Adipose tissue (tissue), 3 donors: ENCODE results near the gene MLLT1. TPM values are rescaled to one million over a fixed set of nuclear protein-coding genes. Genes with fewer than 3 reads are reported as not detected.

Source experiments
- H3K27ac ChIP-seq: one replicate; pipeline ENCODE4 v1.5.1; 2013; ENCODE audit warnings: low read depth, low read length
- WGBS, 3 donors: extraction: QIAGEN DNeasy Blood & Tissue Kit; methylation state at CpG; one replicate each; pipeline ENCODE4 v1.1.7; 2013; 5-methylcytosine and 5-hydroxymethylcytosine counted together
- polyA plus RNA-seq, 3 donors: library from polyadenylated mRNA; stranded (reverse); fragments of 200-250 nt; gene quantifications; one replicate each; pipeline ENCODE4 v1.2.3, GENCODE V29; 2013
- donor health status: healthy with polysubstance abuse.
- donor health status: Bipolar disorder and iron deficiency.
- donor health status: healthy.

MLLT1 gene
- polyA plus RNA-seq, 3 donors, result 19.3 to 41.7 (median 37.5) TPM

DNA sequence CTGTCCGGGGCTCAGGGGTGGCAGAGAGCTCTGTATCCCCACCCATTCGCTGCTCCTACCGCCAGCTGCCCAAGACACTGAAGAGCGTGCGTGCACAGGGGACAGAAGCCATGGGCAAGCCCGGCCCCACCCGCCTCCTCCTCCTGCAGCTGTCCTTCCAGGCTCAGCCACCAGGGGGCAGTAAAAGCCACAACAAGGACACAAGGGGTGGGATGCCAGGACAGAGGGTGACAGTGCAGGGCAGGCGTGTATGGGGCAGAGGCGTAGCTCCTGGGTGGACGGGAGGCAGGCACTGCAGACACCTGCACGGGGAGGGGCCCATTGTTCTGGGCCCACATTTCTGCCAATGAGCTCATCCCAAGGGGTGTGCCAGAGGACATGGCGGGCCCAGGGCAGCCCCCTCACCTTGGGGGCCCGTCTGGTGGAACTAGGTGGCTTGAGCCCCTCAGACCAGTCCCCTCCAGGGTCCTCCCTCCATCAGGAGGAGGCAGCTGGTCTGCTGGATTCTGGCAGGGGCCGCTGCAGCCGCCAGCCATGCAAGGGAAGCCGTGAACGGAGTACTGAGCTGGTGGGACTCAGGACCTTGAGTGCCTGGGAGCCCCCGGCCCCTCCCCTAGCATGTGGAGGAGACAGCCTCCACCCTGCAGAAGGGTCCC, 61.2 kb downstream of the MLLT1 start:
- 39 to 44% (median 43%) methylated on average over 18 of the region's 18 CpGs for WGBS, 3 donors
- H3K27ac ChIP-seq, result no peak overlapping the region

- 74 to 80% (median 75%) methylated on average over 17 of the region's 17 CpGs for whole genome bisulfite sequencing, 3 donors
- H3K27ac ChIP-seq, result no peak overlapping the region
Observed at GRCh38 chr19:6217752-6218334, 61.9 kb downstream of the MLLT1 start.

DNA sequence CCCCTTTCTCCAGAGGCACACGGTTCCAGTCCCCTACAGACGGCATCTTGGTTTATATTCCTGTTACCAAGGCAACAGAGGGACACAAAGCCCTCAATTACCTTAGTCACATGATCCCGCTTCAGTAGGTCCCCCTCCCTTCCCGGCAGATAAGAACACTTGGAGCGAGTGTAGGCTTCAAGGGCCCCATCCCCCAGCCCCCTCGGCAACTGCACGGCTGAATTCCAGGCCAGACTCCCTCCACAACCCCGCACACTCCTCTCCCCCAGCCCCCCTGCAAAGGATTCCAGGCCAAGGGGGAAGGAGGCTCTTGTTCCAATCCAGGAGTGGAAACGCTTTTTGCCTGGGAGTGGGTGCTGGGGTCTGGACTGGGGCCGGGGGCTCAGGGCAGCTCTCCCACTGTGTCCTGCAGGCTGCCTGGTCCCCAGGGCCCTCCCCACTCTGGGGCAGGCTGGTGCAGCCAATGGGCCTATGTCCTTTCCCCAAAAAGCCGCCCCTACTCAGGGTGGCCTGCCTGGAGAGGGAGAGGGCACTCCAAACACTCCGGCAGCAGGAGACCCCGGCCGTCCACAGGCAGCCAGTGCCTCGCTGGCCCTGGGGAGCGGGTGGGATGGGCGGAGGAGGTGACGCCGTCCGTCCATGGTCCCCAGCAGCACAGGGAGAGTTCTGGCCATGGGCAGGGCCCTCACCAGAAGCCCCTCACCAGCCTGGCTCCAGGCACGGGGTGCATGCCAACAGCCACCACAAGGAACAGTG, 62.6 kb downstream of the MLLT1 start:
- 60 to 69% (median 69%) methylated on average over 20 to 21 of the region's 21 CpGs for WGBS, 3 donors
- H3K27ac ChIP-seq, result no peak overlapping the region

DNA sequence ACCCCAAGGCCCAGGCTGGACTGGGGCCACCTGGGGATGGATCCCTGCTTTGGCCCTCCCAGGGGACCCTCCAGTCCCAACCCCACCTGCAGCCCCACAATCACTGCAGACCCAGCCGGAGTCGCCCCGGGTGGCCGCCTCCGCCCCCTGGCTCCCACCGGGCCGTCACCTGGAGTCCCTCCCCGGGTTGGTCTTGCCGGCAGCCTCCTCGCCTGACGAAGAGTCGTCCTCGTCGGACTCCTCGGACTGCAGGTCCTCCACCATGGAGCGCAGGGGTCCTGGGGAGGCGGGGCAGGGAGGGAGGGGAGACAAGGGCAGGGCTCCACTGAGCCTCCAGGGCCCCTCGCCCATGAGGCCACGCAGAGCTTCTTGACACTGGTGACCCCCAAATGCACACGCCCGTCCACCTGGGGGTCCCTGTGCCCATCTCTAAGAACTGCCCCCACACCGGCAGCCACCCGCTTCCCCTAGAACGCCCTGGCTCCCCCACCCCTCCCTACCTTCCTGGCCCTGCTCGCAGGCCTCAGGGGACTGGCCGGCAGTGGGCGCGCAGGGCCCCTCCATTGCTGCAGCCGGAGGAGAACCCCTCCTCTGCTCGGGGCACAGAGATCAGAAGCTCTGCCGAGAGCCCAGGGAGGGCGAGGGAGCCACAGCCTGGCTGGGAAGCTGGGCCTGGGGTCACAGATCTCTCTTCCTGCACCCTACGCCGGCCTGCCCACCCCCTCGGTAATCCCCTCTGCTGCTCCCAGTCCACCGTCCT, 63.4 kb downstream of the MLLT1 start:
- H3K27ac ChIP-seq, result no peak overlapping the region
- 84 to 87% (median 85%) methylated on average over 35 to 36 of the region's 36 CpGs for WGBS, 3 donors

DNA sequence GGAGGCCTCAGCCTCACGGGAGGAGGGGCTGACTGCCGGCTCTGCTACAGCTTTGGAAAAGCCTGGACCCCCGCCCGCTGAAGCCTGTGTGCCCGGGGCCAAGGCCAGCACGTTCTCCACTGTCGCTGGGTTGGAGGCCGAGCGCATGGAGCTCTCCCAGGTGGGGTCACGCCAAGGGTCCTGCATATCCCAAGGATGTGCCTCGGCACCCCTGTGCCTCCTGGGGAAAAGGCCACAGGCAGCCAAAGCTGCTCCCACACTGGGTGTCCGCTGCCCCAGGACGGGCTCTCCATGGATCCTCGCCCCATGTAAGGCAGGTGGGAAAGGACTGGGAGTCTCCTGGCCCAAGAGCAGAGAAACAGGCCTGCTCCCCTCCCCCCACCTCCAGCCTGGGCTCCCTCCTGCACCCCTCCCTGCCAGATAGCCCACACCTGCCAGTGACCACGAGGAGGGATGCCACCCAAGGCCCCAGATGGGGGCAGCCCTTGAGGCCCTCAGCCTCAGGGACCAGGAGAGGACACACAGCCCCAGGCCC, 64.0 kb downstream of the MLLT1 start:
- 71 to 93% (median 92%) methylated on average over 14 to 15 of the region's 15 CpGs for WGBS, 3 donors
- H3K27ac ChIP-seq, result no peak overlapping the region

- 75 to 92% (median 91%) methylated on average over 38 to 41 of the region's 41 CpGs for whole genome bisulfite sequencing, 3 donors
- no peak overlapping the region for H3K27ac ChIP-seq
Observed at GRCh38 chr19:6214881-6215541, 64.8 kb downstream of the MLLT1 start.

DNA sequence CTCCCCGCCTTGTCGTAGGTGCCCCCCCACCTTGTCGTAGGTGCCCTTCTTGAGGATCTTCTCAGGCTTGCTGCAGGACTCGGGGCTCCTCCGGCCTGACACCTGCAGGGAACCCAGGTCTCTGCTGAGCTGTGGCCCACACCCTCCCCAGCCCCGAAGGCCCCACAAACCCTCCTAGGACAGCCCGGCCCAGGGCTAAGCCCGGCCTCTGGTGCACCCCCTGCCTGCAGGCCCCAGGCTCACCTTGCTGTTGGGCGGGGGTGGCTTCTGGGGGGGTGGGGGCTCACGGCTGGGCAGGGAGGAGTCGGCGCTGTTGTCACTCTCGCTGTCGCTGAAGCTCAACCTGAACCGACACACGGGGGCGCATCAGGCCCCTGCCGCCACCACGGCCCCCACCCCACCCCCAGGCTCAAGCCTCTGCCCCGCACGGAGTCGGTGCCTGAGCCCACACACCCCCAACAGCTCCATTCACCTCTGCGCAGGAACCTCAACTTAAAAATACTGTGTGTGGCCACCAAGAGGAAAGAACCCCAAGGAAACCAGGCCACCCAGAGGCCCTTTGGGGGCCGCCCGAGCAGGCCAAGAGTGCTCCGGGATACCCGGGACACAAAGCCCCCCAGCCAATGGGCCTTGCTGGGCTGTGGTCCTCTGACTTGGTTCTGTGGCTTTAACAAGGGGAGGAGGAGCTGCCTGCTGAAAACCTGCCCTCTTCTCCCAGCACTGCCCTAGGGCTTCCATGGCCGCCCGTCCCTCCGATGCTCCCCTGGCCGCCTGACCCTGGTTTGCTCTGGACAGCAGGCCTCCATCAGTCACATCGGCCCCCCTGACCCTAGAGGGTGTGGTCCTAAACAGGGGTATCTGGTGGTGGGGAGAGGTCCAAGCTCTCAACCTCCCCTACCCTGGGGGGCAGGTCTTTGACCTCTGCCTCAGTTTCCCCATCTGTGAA, 65.8 kb downstream of the MLLT1 start:
- WGBS, 3 donors, result 89 to 91% (median 90%) methylated on average over 32 of the region's 32 CpGs

GRCh38 chr19:6213266-6213595, 66.5 kb downstream of the MLLT1 start:
- no peak overlapping the region for H3K27ac ChIP-seq
- 89 to 93% (median 91%) methylated on average over 10 to 12 of the region's 12 CpGs for WGBS, 3 donors

More for the DNA sequence above, 65.8 kb downstream of the MLLT1 start:
- H3K27ac ChIP-seq, result no peak overlapping the region

GRCh38 chr19:6212403-6213265, 67.1 kb downstream of the MLLT1 start:
- 94 to 96% (median 95%) methylated on average over 48 to 53 of the region's 53 CpGs for WGBS, 3 donors

GRCh38 chr19:6211632-6212402, 68.0 kb downstream of the MLLT1 start:
- no peak overlapping the region for H3K27ac ChIP-seq
- WGBS, 3 donors, result 83 to 91% (median 91%) methylated on average over 38 to 43 of the region's 43 CpGs

More at GRCh38 chr19:6212403-6213265, 67.1 kb downstream of the MLLT1 start:
- no peak overlapping the region for H3K27ac ChIP-seq

- H3K27ac ChIP-seq, result no peak overlapping the region
- WGBS, 3 donors, result 77 to 90% (median 78%) methylated on average over 32 of the region's 32 CpGs
Observed at GRCh38 chr19:6210721-6211600, 68.8 kb downstream of the MLLT1 start.

- 88 to 91% (median 90%) methylated on average over 7 of the region's 7 CpGs for WGBS, 3 donors
- no peak overlapping the region for H3K27ac ChIP-seq
Observed at GRCh38 chr19:6210091-6210490, 69.7 kb downstream of the MLLT1 start.

GRCh38 chr19:6209680-6210079, 70.1 kb downstream of the MLLT1 start:
- no peak overlapping the region for H3K27ac ChIP-seq
- 52 to 70% (median 66%) methylated on average over 4 of the region's 4 CpGs for WGBS, 3 donors

GRCh38 chr19:6209233-6209632, 70.5 kb downstream of the MLLT1 start:
- H3K27ac ChIP-seq, result no peak overlapping the region
- 83 to 88% (median 87%) methylated on average over 4 of the region's 4 CpGs for WGBS, 3 donors
